ENCODE measurements around the gene RNASET2. TPM values are rescaled to one million over a fixed set of nuclear protein-coding genes. Genes with fewer than 3 reads are reported as not detected.

The RNASET2 gene
- total RNA-seq, 1 donor from 2014 or later: 16.4 TPM

DNA sequence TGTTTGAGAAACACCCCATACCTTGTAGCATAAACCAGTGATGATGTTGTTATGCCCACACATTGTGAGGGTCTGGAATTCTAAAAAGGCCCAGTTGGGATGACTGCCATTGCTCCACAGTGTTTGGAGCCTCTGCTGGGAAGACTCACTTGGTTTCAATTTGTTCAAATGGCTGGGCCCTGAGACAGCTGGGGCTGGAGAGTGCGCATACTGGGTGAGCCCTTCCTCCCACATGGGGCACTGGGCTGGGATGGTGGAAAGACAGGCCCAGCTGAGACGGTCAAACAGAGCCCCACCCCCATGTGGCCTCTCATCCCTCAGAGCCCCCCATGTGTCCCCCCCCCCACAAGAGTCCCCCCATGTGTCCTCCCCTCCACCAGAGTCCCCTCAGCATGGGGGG is 20.3 kb upstream of the RNASET2 start:
- intact Hi-C loops (cut with DNase I): no loop called here
- DNase-seq (ENCODE audit: missing footprints): no peak

DNA sequence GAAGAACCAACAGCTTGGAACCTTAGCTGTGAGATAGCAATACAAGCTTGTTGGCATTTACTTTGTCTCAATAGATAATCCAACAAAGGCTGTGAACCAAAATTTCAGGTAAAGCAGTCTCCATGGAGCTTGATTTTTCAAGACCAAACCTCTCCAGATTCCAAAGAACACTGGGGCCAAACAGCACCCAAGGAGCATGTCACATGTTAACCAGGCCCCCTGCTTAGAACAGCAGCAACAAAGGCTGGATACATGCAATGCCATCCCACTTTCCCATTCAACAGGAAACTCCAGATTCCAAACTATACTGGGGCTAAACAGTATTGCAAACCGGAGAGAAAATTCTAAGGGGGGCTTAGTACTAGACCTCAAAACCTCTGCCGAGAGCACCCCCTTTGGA is 15.8 kb upstream of the RNASET2 start:
- intact Hi-C loops (cut with DNase I): no loop called here

More for the DNA sequence above, 20.3 kb upstream of the RNASET2 start:
- ATAC-seq: no peak

DNA sequence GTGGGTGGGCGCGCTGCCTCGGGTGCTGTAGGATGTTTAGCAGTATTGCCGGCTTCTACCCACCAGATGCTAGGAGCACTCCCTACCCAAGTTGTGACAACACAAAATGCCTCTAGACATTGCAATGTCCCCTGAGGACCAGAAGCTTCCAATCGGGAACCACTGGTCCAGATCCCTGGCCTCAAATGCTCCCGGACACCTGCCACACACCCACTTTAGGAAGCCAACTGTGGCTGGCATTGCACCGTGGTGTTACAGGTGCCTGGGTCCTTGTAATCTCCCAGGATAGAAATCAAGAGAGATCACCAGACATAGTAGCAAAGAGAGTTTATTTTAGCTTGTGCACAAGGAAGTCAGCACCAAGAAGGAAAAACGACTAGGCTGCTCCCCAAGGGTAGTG is 14.9 kb upstream of the RNASET2 start:
- intact Hi-C loops (cut with DNase I): no loop called here
- DNase-seq (ENCODE audit: missing footprints): no peak

More for the DNA sequence above, 15.8 kb upstream of the RNASET2 start:
- no peak for DNase-seq (ENCODE audit: missing footprints)
- ATAC-seq: no peak

DNA sequence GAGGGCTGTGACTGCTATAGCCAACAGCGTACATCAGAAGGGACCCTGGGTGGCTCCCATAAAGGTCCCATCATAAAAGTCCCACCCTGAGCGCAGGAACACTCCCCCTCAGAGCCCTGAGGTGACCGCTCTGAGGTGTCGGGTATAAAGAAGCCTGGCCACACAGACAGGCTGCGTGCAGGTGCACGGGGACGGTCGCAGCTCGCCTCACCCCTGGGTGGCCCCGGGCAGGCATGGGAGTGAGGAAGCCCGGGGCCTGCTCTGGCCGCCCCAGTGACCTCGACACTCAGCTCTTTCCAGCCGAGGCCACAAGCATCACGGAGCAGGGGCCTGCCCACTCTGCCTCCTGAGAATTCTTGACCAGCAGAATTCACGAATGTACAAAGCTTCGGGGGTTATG is 14.4 kb upstream of the RNASET2 start:
- no peak for DNase-seq (ENCODE audit: missing footprints)
- intact Hi-C loops (cut with DNase I): no loop called here
- no peak for ATAC-seq

More for the DNA sequence above, 14.9 kb upstream of the RNASET2 start:
- no peak for ATAC-seq

DNA sequence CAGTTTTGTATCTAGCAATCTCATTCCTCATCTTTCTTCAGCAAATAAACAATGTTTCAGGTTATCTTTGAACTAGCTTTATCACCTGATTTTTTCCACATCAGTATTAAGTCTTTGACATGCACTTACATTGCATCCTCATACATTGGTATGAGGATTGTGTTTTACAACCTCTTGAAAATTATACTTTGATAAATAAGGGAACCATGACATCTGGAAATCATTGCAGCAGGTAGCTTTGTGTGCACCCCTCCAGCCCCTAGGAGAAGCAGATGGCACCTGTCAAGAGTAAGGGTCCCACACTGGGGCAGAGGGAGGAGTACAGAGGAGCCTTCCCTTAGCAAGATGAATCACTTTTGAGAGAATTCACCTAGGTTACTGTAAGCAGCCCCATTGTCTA is 13.7 kb upstream of the RNASET2 start:
- intact Hi-C loops (cut with DNase I): no loop called here
- DNase-seq (ENCODE audit: missing footprints) (no peak), ATAC-seq (no peak)

DNA sequence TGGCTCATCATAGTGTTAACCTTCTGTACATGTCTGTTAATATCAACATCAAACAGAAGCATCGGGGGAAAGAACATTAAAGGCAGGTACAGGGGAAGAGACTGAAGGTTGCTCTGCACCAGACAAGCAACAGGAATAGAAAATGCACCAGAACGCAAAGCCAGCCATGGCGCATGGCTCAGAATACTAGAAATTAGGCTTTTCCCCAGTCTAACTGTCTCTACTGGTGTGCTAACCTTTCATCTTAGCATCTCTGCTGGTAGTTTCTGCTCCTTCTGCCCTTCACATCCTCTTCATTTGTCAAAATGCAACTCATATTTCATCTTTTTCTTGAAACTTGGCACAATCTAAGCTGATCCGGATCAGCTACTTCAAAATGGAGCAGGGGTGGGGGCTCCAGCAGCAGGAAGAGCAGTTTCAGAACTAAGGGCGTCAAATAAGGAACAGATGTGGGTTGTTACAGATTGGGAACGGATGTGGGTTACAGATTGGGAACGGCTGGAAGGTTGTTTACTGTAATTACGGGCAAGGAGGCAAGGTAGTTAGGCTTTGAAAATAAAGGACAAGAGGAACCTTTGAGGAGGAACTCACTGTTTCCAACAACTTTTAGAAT is 13.1 kb upstream of the RNASET2 start:
- DNase-seq (ENCODE audit: missing footprints) (no peak), ATAC-seq (no peak)
- intact Hi-C loops (cut with DNase I): no loop called here

DNA sequence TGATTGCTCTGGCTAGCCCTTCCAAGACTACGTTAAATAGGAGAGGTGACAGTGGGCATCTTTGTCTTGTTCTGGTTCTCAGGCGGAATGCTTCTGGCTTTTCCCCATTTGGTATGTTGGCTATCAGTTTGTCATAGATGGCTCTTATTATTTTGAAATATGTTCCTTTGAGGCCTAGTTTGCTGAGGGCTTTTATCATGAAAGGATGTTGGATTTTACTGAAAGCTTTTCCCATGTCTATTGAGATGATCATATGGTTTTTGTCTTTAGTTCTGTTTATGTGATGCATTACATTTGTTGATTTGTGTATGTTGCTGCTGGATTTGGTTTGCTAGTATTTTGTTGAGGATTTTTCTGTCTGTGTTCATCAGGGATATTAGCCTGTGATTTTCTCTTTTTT is 9.9 kb upstream of the RNASET2 start:
- intact Hi-C loops (cut with DNase I): no loop called here
- no peak for ATAC-seq

DNA sequence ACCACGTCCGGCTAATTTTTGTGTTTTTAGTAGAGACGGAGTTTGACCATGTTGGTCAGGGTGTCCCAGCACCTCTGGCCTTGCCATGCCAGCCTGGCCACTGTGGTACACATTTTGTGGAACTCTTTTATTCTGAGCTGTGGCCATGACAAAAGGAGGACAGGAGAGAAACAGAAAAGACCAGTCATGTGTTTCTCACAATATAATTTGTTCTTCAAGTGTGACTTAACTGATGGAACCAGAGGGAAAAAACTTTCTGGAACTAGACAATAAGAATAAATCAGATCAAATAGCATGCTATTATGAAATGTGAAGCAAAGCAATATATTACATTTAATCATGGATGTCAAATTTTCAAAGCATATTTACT is 4.2 kb upstream of the RNASET2 start:
- ATAC-seq: no peak
- intact Hi-C loops (cut with DNase I): no loop called here

More for the DNA sequence above, 9.9 kb upstream of the RNASET2 start:
- DNase-seq (ENCODE audit: missing footprints): no peak

DNA sequence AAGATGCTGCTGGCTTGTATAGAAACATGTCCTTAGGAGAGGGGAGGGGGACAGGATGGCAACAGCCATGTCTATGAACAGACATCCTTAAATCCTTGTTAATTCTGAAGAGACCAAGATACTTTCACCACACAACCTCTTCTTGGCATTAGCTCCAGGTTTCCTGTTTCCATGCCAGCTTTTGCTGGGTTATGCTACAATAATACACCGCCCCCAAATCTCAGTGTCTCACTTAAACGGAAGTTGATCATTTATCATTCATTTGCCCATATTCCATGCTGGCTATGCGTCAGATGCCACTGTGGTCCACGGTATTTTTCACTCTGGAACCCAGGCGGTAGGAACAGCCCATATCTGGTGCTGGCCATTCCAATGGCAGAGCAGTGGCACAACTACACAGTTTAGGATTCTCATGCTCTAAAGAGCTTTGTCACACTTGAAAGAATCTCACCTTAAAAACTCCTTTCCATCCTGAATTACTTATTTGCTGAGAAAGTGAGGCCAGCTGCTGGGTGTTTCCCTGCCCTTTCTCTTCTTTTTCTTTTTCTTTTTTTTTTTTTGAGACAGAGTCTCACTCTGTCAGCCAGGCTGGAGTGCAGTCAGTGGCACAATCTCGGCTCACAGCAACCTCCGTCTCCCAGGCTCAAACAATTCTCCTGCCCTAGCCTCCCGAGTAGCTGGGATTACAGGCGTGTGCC is 3.7 kb upstream of the RNASET2 start:
- intact Hi-C loops (cut with DNase I): loop anchor here (10.0 kb wide), 1 partner anchor 335 kb away; the partner anchor contains the start of gene RPS6KA2
- no peak for DNase-seq (ENCODE audit: missing footprints)
- no peak for ATAC-seq

More for the DNA sequence above, 4.2 kb upstream of the RNASET2 start:
- no peak for DNase-seq (ENCODE audit: missing footprints)

DNA sequence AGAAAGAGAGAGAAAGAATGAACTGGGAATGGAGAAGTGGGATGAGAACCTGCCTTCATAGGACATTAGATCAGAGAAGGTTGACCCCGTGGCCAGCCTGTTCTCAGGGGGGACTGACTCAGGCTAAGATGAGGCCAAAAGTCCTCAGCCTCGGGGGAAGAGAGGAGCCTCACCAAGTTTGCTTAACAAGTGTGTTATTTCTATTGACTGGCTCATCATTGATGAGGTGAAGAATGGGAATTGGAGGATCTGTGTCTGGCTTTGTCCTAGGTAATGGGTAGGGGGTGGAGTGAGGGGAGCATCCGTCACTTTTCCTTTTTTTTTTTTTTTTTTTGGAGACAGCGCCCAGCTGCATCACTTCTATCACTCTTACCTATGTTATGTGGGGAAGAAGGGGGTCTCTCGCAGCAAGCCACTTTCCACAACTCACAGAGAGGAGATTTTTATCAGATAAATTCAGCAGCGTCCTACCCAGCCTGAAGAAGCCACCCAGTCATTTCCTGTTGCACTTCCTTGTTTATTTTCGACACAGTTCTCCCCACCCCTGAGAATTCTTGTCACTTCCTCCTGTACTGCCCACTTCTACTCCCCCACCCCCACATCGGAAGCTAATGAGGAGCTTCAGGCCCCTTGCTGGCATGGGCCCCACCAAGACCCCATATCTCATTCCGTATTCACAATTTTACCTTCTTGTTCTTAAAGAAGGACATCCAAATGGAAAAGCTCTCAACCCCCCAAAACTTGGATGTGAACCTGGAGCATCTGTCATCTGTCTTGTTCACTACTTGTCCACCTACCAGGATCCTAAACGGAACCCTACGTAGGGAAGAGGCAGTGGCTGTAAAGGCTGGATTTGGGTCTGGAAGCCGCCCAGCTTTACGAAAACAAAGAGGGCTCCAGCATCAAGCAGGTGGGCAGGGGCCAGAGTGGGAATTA is 2.8 kb upstream of the RNASET2 start:
- DNase-seq (ENCODE audit: missing footprints): no peak
- intact Hi-C loops (cut with DNase I): loop anchor here (10.0 kb wide), 1 partner anchor 334 kb away; the partner anchor contains the start of gene RPS6KA2
- ATAC-seq: no peak

DNA sequence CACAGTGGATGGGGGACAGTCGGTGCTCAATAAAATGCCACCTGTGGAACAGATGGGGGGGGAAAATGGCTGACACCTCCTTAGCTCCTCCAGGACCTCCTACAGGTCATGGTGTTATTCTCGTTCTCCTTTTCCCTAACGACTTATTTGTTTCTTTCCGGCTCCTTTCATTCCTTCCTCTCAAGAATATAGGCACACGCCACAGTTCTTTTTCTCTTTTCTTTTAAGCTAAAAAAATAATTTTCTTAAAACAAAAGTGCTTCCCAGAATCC is 1.4 kb upstream of the RNASET2 start:
- ATAC-seq (no peak), DNase-seq (ENCODE audit: missing footprints) (no peak)
- intact Hi-C loops (cut with DNase I): loop anchor here (2.0 to 10.0 kb wide), 3 partner anchors 41 to 333 kb away; partner anchors contain the start of genes CEP43 and RPS6KA2

DNA sequence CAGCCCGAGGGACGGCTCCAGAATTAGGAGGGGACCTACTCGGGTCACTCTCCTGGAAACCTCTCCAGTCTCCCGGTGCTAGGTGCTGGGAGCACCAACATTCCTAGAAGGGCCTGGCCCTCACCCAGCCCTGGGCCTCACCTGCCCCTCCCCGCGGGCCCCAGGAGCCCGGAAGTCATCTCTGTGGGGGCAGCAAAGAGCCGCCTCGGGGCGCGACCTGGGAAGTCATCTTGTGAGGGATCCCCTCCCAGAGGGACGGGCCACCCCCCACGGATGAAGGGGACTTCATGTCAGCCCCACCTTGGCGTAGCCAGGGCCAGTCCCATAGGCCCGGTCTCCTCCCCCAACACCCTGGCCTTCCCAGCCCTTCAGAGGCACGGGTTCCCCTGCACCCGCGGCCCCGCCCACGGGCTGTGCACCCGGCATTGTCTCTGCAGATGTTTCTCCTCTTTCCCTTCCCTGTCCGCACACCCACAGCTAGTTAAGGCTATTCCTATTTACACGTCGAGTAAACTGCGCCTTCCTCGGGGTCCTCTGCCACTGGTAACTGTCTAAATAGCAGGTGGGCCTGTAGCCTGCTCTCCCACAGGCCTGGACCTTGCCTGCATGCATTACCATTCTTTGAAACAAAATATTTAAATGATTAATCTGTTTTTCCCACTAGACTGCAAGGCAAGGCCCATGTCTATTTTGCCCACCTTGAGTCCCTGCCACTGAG is 896 bp upstream of the RNASET2 start:
- ATAC-seq (peak; percentile 53), DNase-seq (ENCODE audit: missing footprints) (peak; percentile 91)
- intact Hi-C loops (cut with DNase I): loop anchor here (2.0 to 10.0 kb wide), 3 partner anchors 42 to 332 kb away; partner anchors contain the start of genes CEP43 and RPS6KA2

DNA sequence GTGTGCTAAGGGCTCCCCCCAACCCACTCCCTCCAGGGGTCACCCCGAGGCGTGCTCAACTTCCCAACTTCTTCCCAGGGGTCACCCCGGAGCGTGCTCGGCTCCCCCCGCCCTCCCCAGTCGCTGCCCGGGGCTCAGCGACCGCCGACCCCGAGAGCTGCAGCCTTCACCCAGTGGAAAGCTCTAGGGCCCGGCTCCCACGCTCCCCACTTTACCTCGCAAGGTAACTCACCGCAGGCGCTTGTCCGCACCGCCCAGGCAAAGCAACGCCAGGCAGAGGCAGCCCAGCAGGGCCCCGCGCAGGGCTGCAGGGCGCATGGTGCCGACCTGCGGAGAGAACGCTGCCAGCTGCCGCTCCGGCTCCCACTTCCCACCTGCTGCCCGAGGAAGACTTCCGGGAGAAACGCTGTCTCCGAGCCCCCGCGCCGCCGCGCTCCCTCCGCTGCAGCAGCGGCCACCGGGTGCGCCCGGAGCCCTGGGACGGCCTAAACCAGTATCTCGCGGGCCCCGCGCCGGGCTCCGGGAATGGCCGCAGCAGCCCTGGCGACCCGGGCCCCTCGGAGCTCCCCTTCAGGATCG is 396 bp downstream of the RNASET2 start:
- no peak for DNase-seq (ENCODE audit: missing footprints)
- intact Hi-C loops (cut with DNase I): loop anchor here (2.0 to 10.0 kb wide), 3 partner anchors 43 to 331 kb away; partner anchors contain the start of genes CEP43 and RPS6KA2

DNA sequence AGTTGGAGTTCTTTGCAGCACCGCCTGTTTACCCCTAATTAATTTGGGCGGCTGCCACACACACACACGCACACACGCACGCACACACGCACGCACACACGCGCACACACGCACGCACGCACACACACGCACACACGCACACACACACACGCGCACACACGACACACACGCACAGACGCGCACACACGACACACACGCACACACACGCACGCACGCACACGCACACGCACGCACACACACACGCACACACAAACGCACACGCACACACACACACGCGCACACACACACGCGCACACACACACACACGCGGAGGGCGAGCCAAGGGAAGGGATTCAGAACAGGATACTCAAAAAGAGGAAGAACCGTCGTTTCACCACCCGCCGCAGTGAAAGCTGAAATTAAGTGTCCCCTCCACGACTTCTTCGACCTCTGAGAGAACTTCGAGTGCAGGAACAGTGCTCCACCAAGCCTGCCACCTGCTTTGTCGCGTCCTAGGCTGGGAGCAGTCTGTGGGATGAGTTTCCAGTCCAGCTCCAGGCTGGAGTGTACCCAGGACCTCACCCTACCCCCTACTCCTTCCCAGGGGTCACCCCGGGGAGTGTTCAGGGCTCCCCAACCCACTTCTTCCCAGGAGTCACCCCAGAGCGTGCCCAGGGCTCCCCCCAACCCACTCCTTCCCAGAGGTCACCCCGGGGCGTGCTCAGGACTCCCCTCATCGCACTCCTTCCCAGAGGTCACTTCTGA is 1.1 kb downstream of the RNASET2 start:
- ATAC-seq (no peak), DNase-seq (ENCODE audit: missing footprints) (peak; percentile 87)
- intact Hi-C loops (cut with DNase I): loop anchor here (10.0 kb wide), 1 partner anchor 330 kb away; the partner anchor contains the start of gene RPS6KA2

More for the DNA sequence above, 396 bp downstream of the RNASET2 start:
- ATAC-seq: peak; percentile 32

DNA sequence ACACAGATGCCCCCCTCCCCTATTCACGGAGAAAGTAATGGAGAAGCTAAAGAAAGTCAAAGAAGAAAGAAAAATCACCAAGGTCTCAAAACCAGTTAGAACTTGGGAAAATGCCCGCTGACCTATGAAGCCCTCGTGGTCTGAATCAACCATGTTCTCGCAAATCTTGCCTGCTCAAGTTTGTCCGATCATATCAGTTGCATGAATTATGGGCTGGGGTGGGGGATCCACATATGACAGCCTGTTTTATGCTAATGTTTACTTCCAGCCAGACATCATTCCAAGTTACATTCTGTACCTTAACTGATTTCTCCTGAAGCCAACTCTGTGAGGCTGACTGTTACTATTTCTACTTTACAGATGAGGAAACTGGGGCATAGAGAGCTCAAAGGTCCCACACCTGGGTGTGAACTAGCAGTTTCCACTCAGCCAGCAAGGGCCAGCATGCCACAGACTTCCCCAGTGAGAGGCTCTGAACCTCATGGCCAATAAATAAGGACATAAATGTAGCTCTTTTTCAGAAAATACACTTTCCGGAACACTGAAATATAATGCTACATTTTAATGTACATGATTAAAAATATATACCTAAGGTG is 2.1 kb downstream of the RNASET2 start:
- no peak for DNase-seq (ENCODE audit: missing footprints)
- no peak for ATAC-seq
- intact Hi-C loops (cut with DNase I): loop anchor here (10.0 kb wide), 1 partner anchor 329 kb away; the partner anchor contains the start of gene RPS6KA2

DNA sequence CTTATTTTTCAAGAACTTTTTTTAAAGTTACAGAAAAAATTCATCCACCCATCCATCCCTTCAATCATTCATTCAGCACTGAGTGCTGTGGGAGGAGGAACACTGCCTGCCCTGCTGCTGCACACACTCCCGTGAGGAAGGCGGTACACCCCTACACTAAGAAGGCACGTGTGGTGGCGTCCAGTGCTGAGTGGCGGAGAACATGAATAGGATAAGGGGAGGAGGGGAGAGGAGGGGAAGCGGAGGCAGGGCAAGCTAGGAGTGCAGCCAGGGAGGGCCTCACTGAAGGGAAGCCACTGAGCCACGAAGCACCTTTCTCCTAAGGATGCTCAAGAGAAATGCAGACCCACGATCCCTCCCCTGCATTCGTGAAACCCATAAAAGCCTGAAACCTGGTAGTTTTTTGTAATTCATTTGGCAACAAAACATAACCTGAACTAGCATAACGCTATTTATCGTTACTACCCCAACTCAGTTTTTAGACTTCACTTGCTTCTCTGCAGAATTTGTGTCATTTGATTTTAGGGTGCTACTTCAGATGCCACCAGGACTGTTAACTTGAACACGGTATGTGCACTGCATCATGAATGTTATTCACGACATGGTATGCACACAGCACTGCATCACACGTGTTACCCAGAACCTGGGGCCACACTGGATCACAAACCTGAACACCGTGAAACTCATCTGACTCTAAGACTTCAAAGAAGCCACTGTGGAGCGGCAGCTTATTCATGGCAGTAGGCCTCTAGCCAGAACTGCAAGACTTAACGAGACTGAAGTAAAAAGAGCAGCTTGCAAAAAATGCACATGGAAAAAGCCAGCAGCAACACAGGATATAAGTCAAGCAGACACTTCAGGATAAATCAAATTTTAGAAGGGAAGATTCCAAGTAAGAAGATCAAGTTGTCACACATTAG is 3.5 kb downstream of the RNASET2 start:
- ATAC-seq (no peak), DNase-seq (ENCODE audit: missing footprints) (no peak)
- intact Hi-C loops (cut with DNase I): loop anchor here (10.0 kb wide), 1 partner anchor 328 kb away; the partner anchor contains the start of gene RPS6KA2

Measured in Right ventricle myocardium inferior (tissue), 1 donor.